Activated CD8-positive, alpha-beta memory T cell treated with anti-CD3 and anti-CD28 coated beads for 36 hours (primary cell): ENCODE results near the gene SUMO1. TPM values are rescaled to one million over a fixed set of nuclear protein-coding genes. Genes with fewer than 3 reads are reported as not detected.
"Not testable (repeated sequence)": the region's sequence is repeated elsewhere in the genome, so short reads cannot be mapped to it uniquely, and the experiment has no call there.

Experiments
- CTCF ChIA-PET: fragments of 350-600 bp; sonication (Branson Sonifier 250); formaldehyde crosslinking; loops from one replicate; lab custom pipeline; 2021; ENCODE audit warnings: antibody characterized with exemption; lab: Charles Lee
- POLR2A ChIA-PET: fragments of 350-600 bp; sonication (Branson Sonifier 250); formaldehyde crosslinking; loops from one replicate; lab custom pipeline; 2021; ENCODE audit warnings: antibody characterized with exemption; lab: Charles Lee
- total RNA-seq, 2 experiments: library from RNA; stranded (reverse); gene quantifications; one replicate each; pipeline ENCODE4 v1.2.3, GENCODE V29; 2021

The SUMO1 gene
- total RNA-seq, result 100 to 1,000 TPM; 112 to 116 TPM

GRCh38 chr2:202238234-202239197 lies at the start of gene SUMO1:
SUMO1 (minus strand) TSS chr2:202238597; CDS start chr2:202238451, 146 bp downstream.
- POLR2A ChIA-PET, result interaction anchor here (0.5 to 1.6 kb wide), 4 partner anchors 10 to 29 kb away, joined by 7 to 11 read pairs (median 8); no protein-coding TSS in a partner anchor
- CTCF ChIA-PET, result no interaction called here

- CTCF ChIA-PET, result interaction anchor here (0.6 kb wide), 1 partner anchor 11 kb away, joined by 3 read pairs; no protein-coding TSS in a partner anchor
- POLR2A ChIA-PET, result interaction anchor here (0.6 to 1.2 kb wide), 5 partner anchors 8 to 97 kb away, joined by 3 to 10 read pairs (median 5); no protein-coding TSS in a partner anchor
These were observed 48.2 kb upstream of the SUMO1 start for GRCh38 chr2:202286595-202286994.

- CTCF ChIA-PET, result interaction anchor here (0.5 to 3.9 kb wide), 3 partner anchors 12 to 110 kb away, joined by 3 to 18 read pairs (median 3); no protein-coding TSS in a partner anchor
- POLR2A ChIA-PET, result interaction anchor here (0.9 to 1.4 kb wide), 4 partner anchors 9 to 97 kb away, joined by 3 to 4 read pairs (median 4); partner anchors contain the start of gene BMPR2
These were observed 40.5 kb upstream of the SUMO1 start for GRCh38 chr2:202278944-202279343.

GRCh38 chr2:202278036-202278760 lies 39.8 kb upstream of the SUMO1 start:
- ChIA-PET CTCF (interaction anchor here (0.7 to 3.9 kb wide), 5 partner anchors 11 to 67 kb away, joined by 3 to 18 read pairs (median 3); no protein-coding TSS in a partner anchor), POLR2A (interaction anchor here (0.5 to 1.6 kb wide), 8 partner anchors 8 to 198 kb away, joined by 3 to 15 read pairs (median 4); no protein-coding TSS in a partner anchor)

GRCh38 chr2:202276078-202276720 lies 37.8 kb upstream of the SUMO1 start:
- ChIA-PET POLR2A (interaction anchor here (0.6 to 1.6 kb wide), 4 partner anchors 8 to 65 kb away, joined by 3 to 15 read pairs (median 7); partner anchors contain the start of gene NOP58), CTCF (interaction anchor here (3.9 kb wide), 1 partner anchor 9 kb away, joined by 18 read pairs; no protein-coding TSS in a partner anchor)

GRCh38 chr2:202270487-202270886 lies 32.1 kb upstream of the SUMO1 start:
- POLR2A ChIA-PET, result no interaction called here
- CTCF ChIA-PET, result no interaction called here

GRCh38 chr2:202269585-202269984 lies 31.2 kb upstream of the SUMO1 start:
- ChIA-PET CTCF (no interaction called here), POLR2A (interaction anchor here (0.6 kb wide), 1 partner anchor 30 kb away, joined by 3 read pairs; no protein-coding TSS in a partner anchor)

GRCh38 chr2:202267495-202267894 lies 29.1 kb upstream of the SUMO1 start:
- CTCF ChIA-PET, result interaction anchor here (2.3 kb wide), 1 partner anchor 10 kb away, joined by 18 read pairs; no protein-coding TSS in a partner anchor
- POLR2A ChIA-PET, result interaction anchor here (1.7 to 3.0 kb wide), 3 partner anchors 10 to 29 kb away, joined by 5 to 15 read pairs (median 9); partner anchors contain the start of gene SUMO1

GRCh38 chr2:202265467-202266277 lies 27.3 kb upstream of the SUMO1 start, which contains the start of gene NOP58:
NOP58 (plus strand) TSS chr2:202265763; CDS start chr2:202265942, 179 bp downstream.
- CTCF ChIA-PET, result interaction anchor here (2.3 kb wide), 1 partner anchor 12 kb away, joined by 18 read pairs; no protein-coding TSS in a partner anchor
- POLR2A ChIA-PET, result interaction anchor here (0.6 to 3.0 kb wide), 6 partner anchors 11 to 959 kb away, joined by 3 to 11 read pairs (median 4); partner anchors contain the start of gene SUMO1

GRCh38 chr2:202261531-202261930 lies 23.1 kb upstream of the SUMO1 start:
- POLR2A ChIA-PET, result interaction anchor here (0.6 kb wide), 1 partner anchor 255 kb away, joined by 4 read pairs; no protein-coding TSS in a partner anchor
- CTCF ChIA-PET, result no interaction called here

GRCh38 chr2:202251494-202251893 lies 13.1 kb upstream of the SUMO1 start:
- POLR2A ChIA-PET, result interaction anchor here (0.6 kb wide), 2 partner anchors 13 to 758 kb away, joined by 6 to 8 read pairs; no protein-coding TSS in a partner anchor
- CTCF ChIA-PET, result interaction anchor here (0.7 kb wide), 1 partner anchor 264 kb away, joined by 3 read pairs; no protein-coding TSS in a partner anchor

GRCh38 chr2:202249521-202250253 lies 11.3 kb upstream of the SUMO1 start:
- ChIA-PET CTCF (no interaction called here), POLR2A (no interaction called here)

GRCh38 chr2:202247710-202248109 lies 9.3 kb upstream of the SUMO1 start:
- POLR2A ChIA-PET, CTCF ChIA-PET: not testable (repeated sequence)

GRCh38 chr2:202237787-202238233 lies 587 bp downstream of the SUMO1 start:
- ChIA-PET POLR2A (interaction anchor here (1.1 to 1.6 kb wide), 2 partner anchors 29 to 41 kb away, joined by 3 to 9 read pairs; no protein-coding TSS in a partner anchor), CTCF (no interaction called here)

- POLR2A ChIA-PET, result no interaction called here
- CTCF ChIA-PET, result no interaction called here
These were observed 16.5 kb downstream of the SUMO1 start for GRCh38 chr2:202221873-202222272.

- ChIA-PET CTCF (no interaction called here), POLR2A (no interaction called here)
These were observed 23.2 kb downstream of the SUMO1 start for GRCh38 chr2:202215179-202215578.
